CD14-positive monocyte (primary cell): ENCODE measurements around the gene LTBP2. TPM values are rescaled to one million over a fixed set of nuclear protein-coding genes. Genes with fewer than 3 reads are reported as not detected.

Source experiments
- DNase-seq, 3 donors: peaks; one replicate each; pipeline ENCODE4 v3.0.0-alpha.2; 2011 to 2022
- H2AFZ ChIP-seq: 2 replicates; pipeline ENCODE4 v1.6.0; 2012; ENCODE audit warnings: mild to moderate bottlenecking, low read depth, low read length, inconsistent platforms; ENCODE audit not compliant: insufficient read depth, poor library complexity, severe bottlenecking
- H3K27ac ChIP-seq, 2 donors: 1 replicate in 1 of 2; 2 replicates in 1 of 2; pipeline ENCODE4 v1.5.1; 2012 to 2013; ENCODE audit warnings: low read length in 2 of 2, control low read depth in 1 of 2, inconsistent platforms in 1 of 2, low read depth in 1 of 2, mild to moderate bottlenecking in 1 of 2
- H3K27me3 ChIP-seq, 2 donors: one replicate each; pipeline versions ENCODE4 v1.6.0 to v1.6.1; 2011 to 2013; ENCODE audit warnings: low read length in 2 of 2; ENCODE audit not compliant: control insufficient read depth in 2 of 2, insufficient read depth in 2 of 2
- H3K36me3 ChIP-seq, 2 donors: replicated peaks in 1 of 2; 1 replicate in 1 of 2; 2 replicates in 1 of 2; pipeline versions ENCODE4 v1.5.1 to v1.6.1; 2012 to 2013; ENCODE audit warnings: low read length in 2 of 2, control low read depth in 1 of 2, inconsistent platforms in 1 of 2, mild to moderate bottlenecking in 1 of 2; ENCODE audit not compliant: insufficient read depth in 2 of 2, control insufficient read depth in 1 of 2
- H3K4me1 ChIP-seq, 2 donors: 1 replicate in 1 of 2; 2 replicates in 1 of 2; pipeline versions ENCODE4 v1.5.1 to v1.6.1; 2012 to 2013; ENCODE audit warnings: low read length in 2 of 2, control low read depth in 1 of 2, inconsistent platforms in 1 of 2, mild to moderate bottlenecking in 1 of 2, moderate library complexity in 1 of 2; ENCODE audit not compliant: insufficient read depth in 2 of 2, control insufficient read depth in 1 of 2
- H3K4me2 ChIP-seq: replicated peaks from 2 replicates; pipeline ENCODE3; 2012; ENCODE audit warnings: low read length, moderate library complexity, mild to moderate bottlenecking; ENCODE audit not compliant: poor library complexity, severe bottlenecking; ENCODE audit errors: extremely low read depth
- H3K4me3 ChIP-seq, 3 experiments: fragments of 200-600 bp in 1 of 3; sonication (generic) in 1 of 3; replicated peaks in 1 of 3; 1 replicate in 2 of 3; 2 replicates in 1 of 3; pipeline ENCODE4 v1.5.1; 2011 to 2013; ENCODE audit warnings: low read length in 3 of 3, mild to moderate bottlenecking in 3 of 3, control low read depth in 2 of 3, low read depth in 2 of 3, inconsistent platforms in 1 of 3, moderate library complexity in 1 of 3
- H3K79me2 ChIP-seq: 2 replicates; pipeline ENCODE4 v1.6.0; 2012; ENCODE audit warnings: mild to moderate bottlenecking, control low read depth, inconsistent platforms, low read length, moderate library complexity; ENCODE audit not compliant: insufficient read depth
- H3K9ac ChIP-seq: 2 replicates; pipeline ENCODE4 v1.6.0; 2017; ENCODE audit warnings: low read length, mild to moderate bottlenecking; ENCODE audit not compliant: insufficient read depth, poor library complexity, severe bottlenecking
- H3K9me3 ChIP-seq, 2 donors: replicated peaks in 1 of 2; 1 replicate in 1 of 2; 2 replicates in 1 of 2; pipeline versions ENCODE4 v1.5.1 to v1.6.1; 2012 to 2013; ENCODE audit warnings: low read length in 2 of 2, control low read depth in 1 of 2; ENCODE audit not compliant: control insufficient read depth in 1 of 2, insufficient read depth in 1 of 2
- H4K20me1 ChIP-seq: 2 replicates; pipeline ENCODE4 v1.6.0; 2012; ENCODE audit warnings: mild to moderate bottlenecking, low read length, control low read depth, moderate library complexity; ENCODE audit not compliant: insufficient read depth
- H3K27ac Mint-ChIP-seq, 7 donors: one replicate each; pipeline ENCODE4 v1.8.0; 2020; ENCODE audit warnings: mild to moderate bottlenecking in 7 of 7, mixed read lengths in 7 of 7, moderate library complexity in 6 of 7, inconsistent platforms in 2 of 7
- H3K27me3 Mint-ChIP-seq, 3 donors: one replicate each; pipeline ENCODE4 v1.8.0; 2021 to 2022; ENCODE audit warnings: low read depth in 3 of 3, mild to moderate bottlenecking in 3 of 3, mixed read lengths in 3 of 3, moderate library complexity in 3 of 3, inconsistent platforms in 1 of 3
- H3K36me3 Mint-ChIP-seq, 2 donors: one replicate each; pipeline ENCODE4 v1.8.0; 2020; ENCODE audit warnings: mixed read lengths in 2 of 2, inconsistent platforms in 1 of 2, mild to moderate bottlenecking in 1 of 2
- H3K4me1 Mint-ChIP-seq: one replicate; pipeline ENCODE4 v1.8.0; 2020; ENCODE audit warnings: mild to moderate bottlenecking, mixed read lengths
- H3K4me3 Mint-ChIP-seq, 2 donors: one replicate each; pipeline ENCODE4 v1.8.0; 2020; ENCODE audit warnings: mild to moderate bottlenecking in 2 of 2, mixed read lengths in 2 of 2, moderate library complexity in 1 of 2
- H3K9me3 Mint-ChIP-seq, 7 donors: one replicate each; pipeline ENCODE4 v1.8.0; 2020 to 2022; ENCODE audit warnings: mixed read lengths in 7 of 7, mild to moderate bottlenecking in 6 of 7, moderate library complexity in 6 of 7, inconsistent platforms in 2 of 7
- CTCF ChIP-seq: fragments of 200-600 bp; IDR thresholded peaks from one replicate; pipeline ENCODE4 v1.8.0; 2022; ENCODE audit warnings: antibody characterized with exemption, mild to moderate bottlenecking
- WGBS: methylation state at CpG from one replicate; pipeline ENCODE4 v1.1.5; 2013; ENCODE audit warnings: missing lambda C conversion rate; ENCODE audit not compliant: insufficient coverage; 5-methylcytosine and 5-hydroxymethylcytosine counted together
- intact Hi-C, 2 donors: fragments of 100-400 bp; cut with micrococcal nuclease; formaldehyde crosslinking; loops; one replicate each; pipeline versions ENCODE4 v1.15.0 to v1.15.1; 2023
- polyA plus RNA-seq, 3 donors: library from polyadenylated mRNA; depleted of rRNA in 1 of 3; unstranded in 2 of 3; stranded (reverse) in 1 of 3; fragments of 300-500 nt in 2 of 3; fragments of >200 nt in 1 of 3; fragmentation: Illumina TruSeq in 2 of 3; gene quantifications; 1 replicate in 2 of 3; 2 replicates in 1 of 3; pipeline ENCODE4 v1.2.3, GENCODE V29; 2012 to 2021

The LTBP2 gene
- polyA plus RNA-seq, 3 donors: 0.04 to 0.24 (median 0.11) TPM

DNA sequence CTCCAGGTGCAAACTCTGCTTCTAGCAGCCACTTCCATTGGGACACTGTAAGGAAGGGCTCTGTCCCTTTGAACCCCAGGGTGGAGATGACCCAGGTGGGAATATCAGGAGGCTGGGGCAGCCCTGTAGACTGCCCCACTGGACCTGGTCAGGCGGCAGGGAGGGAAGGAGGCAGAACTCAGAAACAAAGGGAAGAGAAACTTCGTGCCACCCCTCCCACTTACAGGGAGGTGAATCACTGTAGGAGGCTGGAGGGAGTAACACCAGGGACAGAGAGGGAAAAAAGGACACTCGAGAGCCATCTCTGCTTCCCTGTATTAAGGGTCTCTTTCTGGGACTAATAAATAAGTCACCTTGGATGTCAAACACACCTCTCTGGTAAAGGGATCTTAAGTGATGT, 81.0 kb downstream of the LTBP2 start:
- Histone ChIP-seq H3K4me3 (no peak overlapping the region), H3K4me2 (no peak overlapping the region), H3K4me1 (peaks cover 0 to 8% of the 10 kb centered on the region in 2 donors), H3K79me2 (no peaks in the 10 kb centered on the region), H4K20me1 (no peaks in the 10 kb centered on the region), H3K27me3 (no peaks in the 10 kb centered on the region), H2AFZ (peak overlapping the region; percentile 24), H3K9ac (no peak overlapping the region), H3K27ac (no peak overlapping the region), H3K9me3 (no peaks in the 10 kb centered on the region), H3K36me3 (no peaks in the 10 kb centered on the region)
- no CpG with 5 or more reads among the region's 3 CpGs for WGBS
- no peak for TF ChIP-seq CTCF
- Mint-ChIP-seq H3K36me3 (no peaks in the 10 kb centered on the region), H3K27ac (no peak overlapping the region), H3K4me3 (no peak overlapping the region), H3K27me3 (peaks cover 2 to 3% (median 2%) of the 10 kb centered on the region in 3 donors), H3K4me1 (peaks cover 15% of the 10 kb centered on the region), H3K9me3 (peaks cover 0 to 3% (median 0%) of the 10 kb centered on the region in 7 donors)
- no peak for DNase-seq
- intact Hi-C loops: no loop called here

DNA sequence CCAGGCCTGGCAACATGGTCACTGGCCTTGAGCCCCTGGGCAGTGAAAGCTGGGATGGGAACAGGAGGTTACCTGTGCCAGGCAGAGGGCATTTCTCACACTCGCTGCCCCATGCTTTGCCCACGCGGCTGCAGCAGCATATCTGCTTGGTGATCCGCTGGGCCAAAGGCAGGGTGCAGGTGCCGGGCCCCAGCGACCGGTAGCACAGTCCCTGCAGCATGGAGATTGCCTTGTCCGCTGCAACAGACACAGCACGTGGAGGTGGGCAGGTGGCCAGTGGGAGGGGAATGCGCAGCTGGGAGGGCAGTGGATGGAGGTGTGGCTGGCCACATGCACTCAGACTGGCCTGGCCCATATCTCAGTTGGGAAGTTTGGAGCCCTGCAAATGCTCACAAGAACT, 83.2 kb downstream of the LTBP2 start:
- Histone ChIP-seq H3K4me2 (no peak overlapping the region), H3K9me3 (no peaks in the 10 kb centered on the region), H2AFZ (no peak overlapping the region), H3K27ac (no peak overlapping the region), H3K4me1 (peaks cover 0 to 7% of the 10 kb centered on the region in 2 donors), H3K9ac (no peak overlapping the region), H4K20me1 (no peaks in the 10 kb centered on the region), H3K4me3 (no peak overlapping the region), H3K36me3 (no peaks in the 10 kb centered on the region), H3K27me3 (no peaks in the 10 kb centered on the region), H3K79me2 (no peaks in the 10 kb centered on the region)
- peaks cover 24% of the 10 kb centered on the region for H3K4me1 Mint-ChIP-seq
- no peaks in the 10 kb centered on the region for H3K36me3 Mint-ChIP-seq
- 91% methylated on average over 10 of the region's 10 CpGs for WGBS
- DNase-seq: no peak
- H3K27ac Mint-ChIP-seq: peak overlapping the region in 1 of 7 donors; percentile 6
- H3K27me3 Mint-ChIP-seq: peaks cover 2 to 6% (median 6%) of the 10 kb centered on the region in 3 donors
- H3K9me3 Mint-ChIP-seq: peaks cover 0 to 3% (median 0%) of the 10 kb centered on the region in 7 donors
- intact Hi-C loops: no loop called here
- no peak for TF ChIP-seq CTCF
- no peak overlapping the region for H3K4me3 Mint-ChIP-seq
